GM10266 (cell line): ENCODE results near the gene KLHL29.

Experiments
- DNase-seq: peaks from one replicate; pipeline ENCODE4 v3.0.0; 2012; ENCODE audit errors: extremely low spot score
- CTCF ChIP-seq: IDR thresholded peaks from 2 replicates; pipeline ENCODE4 v1.5.1; 2012; ENCODE audit warnings: mild to moderate bottlenecking, low read depth; ENCODE audit not compliant: control insufficient read depth, insufficient read depth; ENCODE audit errors: missing control alignments

Gene KLHL29

GRCh38 chr2:23486684-23487075 lies 101.7 kb downstream of the KLHL29 start:
- DNase-seq: no peak
- no peak for TF ChIP-seq CTCF

GRCh38 chr2:23487735-23488492 lies 102.9 kb downstream of the KLHL29 start:
- TF ChIP-seq CTCF: no peak
- DNase-seq: no peak

GRCh38 chr2:23488584-23488983 lies 103.6 kb downstream of the KLHL29 start:
- DNase-seq: no peak
- no peak for TF ChIP-seq CTCF

GRCh38 chr2:23489471-23490322 lies 104.7 kb downstream of the KLHL29 start:
- no peak for DNase-seq
- no peak for TF ChIP-seq CTCF

- TF ChIP-seq CTCF: no peak
- no peak for DNase-seq
Observed at GRCh38 chr2:23491591-23492336, 106.8 kb downstream of the KLHL29 start.

GRCh38 chr2:23492337-23492675 lies 107.3 kb downstream of the KLHL29 start:
- no peak for TF ChIP-seq CTCF
- no peak for DNase-seq
